Smooth muscle cell of the brain vasculature (primary cell): ENCODE data around the gene DTX2.
"Not testable (repeated sequence)": the region's sequence is repeated elsewhere in the genome, so short reads cannot be mapped to it uniquely, and the experiment has no call there.

Experiments
- DNase-seq: peaks from one replicate; pipeline ENCODE4 v3.0.0-alpha.2; 2012; ENCODE audit warnings: low read depth, low spot score

DTX2 gene

GRCh38 chr7:76487969-76488368 is 26.5 kb downstream of the DTX2 start:
- DNase-seq = not testable (repeated sequence)

- DNase-seq = not testable (repeated sequence)
Measured at GRCh38 chr7:76492139-76492538, 30.6 kb downstream of the DTX2 start.

DNA sequence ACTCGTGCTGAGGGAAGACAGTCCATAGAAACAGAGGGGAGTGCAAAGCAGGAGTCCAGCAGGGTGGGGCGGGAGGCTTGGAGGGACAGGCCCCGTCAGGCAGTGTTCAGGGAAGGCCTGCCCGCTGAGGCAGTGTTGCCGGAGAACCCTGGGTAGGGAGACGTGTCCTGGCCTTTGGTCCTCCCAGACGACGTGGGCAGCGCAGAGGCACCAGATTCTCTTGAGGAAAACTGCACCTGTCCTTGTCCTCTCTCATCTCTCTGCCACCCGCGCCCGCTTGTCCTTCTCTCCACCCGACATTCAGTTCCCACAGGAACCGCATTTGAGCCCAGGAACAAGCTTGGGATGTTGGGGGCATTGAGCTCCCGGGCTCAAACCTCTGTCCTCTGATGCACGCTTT is 34.2 kb downstream of the DTX2 start:
- not testable (repeated sequence) for DNase-seq

DNA sequence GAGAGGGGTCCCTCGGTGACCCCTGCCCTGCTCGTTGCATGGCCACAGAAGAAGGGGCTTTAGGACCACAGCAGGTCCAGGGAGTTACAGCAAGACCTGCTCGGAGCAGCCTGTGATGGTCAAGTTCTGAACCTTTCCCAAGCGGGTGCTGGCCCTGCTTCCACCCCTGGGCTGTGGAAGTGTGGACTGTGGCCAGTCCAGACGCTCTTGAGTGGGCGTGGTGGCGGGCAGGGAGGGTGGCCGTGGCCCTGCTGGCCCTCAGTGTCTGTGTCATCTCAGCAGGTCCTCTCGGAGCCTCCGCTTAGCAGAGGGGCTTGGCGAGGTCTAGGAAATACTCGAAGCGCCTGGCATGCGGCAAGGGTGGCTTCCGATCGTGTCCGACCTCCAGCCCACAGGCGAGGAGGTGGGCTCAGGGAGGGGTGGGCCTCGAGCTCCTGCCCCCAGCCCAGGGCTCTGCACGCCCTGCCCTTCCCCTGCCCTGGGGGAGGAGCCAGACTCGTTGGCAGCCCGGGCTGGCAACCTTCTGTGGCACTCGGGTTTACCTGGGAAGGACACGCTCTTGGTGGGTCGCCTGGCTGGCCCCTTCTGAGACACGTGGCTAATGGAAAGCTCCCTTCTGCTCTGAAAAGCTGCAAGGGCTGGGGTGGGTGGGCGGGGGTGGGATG is 36.5 kb downstream of the DTX2 start:
- DNase-seq = not testable (repeated sequence)

GRCh38 chr7:76498583-76499200 is 37.2 kb downstream of the DTX2 start:
- not testable (repeated sequence) for DNase-seq

DNA sequence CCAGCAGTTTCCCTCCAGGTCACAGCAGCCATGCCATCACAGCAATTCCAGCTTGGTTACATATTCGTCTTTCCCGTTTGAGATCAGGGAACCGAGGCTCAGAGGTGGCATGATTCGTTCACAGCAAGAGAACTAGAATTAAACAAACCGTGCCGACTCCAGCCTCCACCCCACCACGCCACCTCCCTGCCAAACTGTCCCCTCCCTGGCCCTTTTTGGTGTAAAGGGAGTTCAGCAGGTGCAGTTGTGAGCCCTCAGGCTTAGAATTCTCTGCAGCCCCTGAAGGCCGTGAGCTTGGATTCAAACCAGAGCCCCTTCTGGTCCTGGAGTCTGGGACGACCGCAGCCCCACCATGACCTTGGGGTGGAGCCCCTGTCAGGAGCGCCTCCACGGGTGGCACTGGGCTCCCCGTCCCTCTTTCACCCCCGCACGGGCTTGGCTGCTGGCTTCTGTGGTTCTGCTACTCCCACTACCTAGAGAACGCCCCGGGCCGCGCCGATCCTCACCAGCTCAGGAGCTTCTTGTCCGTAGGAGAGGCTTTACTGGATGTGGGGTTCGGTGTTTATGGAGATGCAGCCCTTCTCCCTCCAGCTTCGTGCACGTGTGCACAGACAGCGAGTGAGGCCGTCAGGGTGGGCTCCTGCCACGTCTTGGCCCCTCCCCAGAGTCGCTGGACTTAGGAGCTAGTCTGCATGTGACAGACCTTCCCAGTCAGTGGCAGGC is 37.9 kb downstream of the DTX2 start:
- not testable (repeated sequence) for DNase-seq

GRCh38 chr7:76499924-76500241 is 38.4 kb downstream of the DTX2 start:
- DNase-seq = not testable (repeated sequence)

GRCh38 chr7:76502224-76502623 is 40.7 kb downstream of the DTX2 start:
- DNase-seq = not testable (repeated sequence)

DNA sequence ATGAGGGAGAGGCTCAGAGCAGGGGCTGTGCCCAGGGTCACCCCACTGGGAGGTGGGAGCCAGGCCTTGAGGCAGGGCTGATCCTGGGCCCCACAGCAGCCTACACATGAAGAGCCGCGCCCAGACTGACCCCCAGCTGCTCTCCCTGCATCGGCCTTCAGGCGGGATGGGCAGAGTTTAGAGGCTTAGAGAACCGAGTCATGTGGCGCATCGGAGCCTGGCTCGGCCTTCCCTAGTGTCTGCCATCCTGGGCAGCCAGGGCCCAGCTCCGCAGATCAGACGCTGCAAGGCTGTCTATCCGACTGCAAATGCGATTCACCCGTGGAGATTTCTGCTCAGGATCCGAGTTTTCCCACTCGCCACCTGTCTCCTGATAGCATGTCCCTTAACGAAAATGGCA is 41.3 kb downstream of the DTX2 start:
- DNase-seq = not testable (repeated sequence)

- DNase-seq = not testable (repeated sequence)
Measured at GRCh38 chr7:76503244-76503643, 41.7 kb downstream of the DTX2 start.

DNA sequence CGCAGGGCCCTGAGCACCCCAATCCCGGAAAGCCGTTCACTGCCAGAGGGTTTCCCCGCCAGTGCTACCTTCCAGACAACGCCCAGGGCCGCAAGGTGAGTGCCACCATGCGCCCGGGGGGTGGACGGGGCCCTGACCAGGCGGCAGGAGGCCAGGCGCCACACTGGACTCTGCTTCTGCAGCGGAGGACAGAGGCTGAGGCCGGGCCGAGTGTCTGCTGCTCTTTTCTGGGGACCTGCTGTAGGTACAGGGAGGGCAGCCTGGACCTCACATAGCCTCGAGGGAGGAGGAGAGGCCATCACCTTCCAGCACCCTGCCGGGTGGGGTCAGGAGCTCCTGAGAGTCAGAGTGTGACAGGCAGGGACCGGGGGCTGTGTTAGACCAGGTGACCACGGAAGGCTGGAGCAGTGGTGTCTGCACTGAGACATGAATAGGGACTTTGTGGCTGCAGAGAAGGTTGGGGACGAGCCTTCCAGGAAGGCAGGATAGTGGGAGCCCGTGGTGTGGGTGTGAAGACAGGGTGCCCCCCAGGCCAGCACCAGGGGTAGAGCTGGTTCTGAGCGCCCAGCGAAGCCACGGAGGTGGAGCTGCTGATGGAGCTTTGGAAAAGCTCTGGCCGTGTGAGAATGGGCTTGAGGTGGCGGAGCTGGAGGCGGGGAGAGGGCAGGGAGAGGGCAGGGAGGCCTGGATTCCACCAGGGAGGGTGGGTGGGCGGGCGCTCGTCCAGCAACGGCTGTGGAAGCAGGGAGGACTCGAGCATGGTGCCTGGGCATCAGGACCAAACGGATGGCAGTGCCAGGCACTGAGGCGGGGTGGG is 43.0 kb downstream of the DTX2 start:
- not testable (repeated sequence) for DNase-seq

GRCh38 chr7:76505168-76506080 is 43.9 kb downstream of the DTX2 start:
- no peak for DNase-seq

DNA sequence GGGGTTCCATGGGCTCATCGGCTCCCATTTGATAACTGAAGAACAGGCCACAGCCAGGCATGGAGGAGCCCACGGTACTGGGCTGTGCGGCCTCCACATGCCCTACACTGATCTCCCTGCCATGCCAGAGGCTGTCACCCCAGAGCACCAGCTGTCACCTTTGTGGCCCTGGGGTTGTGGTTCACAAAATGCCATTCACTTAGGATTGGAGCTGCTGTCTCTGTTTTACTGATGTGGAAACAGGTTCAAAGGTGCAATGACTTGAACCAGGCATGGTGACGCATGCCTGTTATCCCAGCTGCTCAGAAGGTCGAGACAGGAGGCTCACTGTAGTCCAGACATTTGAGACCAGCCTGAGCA is 44.6 kb downstream of the DTX2 start:
- no peak for DNase-seq

GRCh38 chr7:76506643-76507042 is 45.1 kb downstream of the DTX2 start:
- not testable (repeated sequence) for DNase-seq

- no peak for DNase-seq
Measured at GRCh38 chr7:76507723-76508406, 46.4 kb downstream of the DTX2 start.

DNA sequence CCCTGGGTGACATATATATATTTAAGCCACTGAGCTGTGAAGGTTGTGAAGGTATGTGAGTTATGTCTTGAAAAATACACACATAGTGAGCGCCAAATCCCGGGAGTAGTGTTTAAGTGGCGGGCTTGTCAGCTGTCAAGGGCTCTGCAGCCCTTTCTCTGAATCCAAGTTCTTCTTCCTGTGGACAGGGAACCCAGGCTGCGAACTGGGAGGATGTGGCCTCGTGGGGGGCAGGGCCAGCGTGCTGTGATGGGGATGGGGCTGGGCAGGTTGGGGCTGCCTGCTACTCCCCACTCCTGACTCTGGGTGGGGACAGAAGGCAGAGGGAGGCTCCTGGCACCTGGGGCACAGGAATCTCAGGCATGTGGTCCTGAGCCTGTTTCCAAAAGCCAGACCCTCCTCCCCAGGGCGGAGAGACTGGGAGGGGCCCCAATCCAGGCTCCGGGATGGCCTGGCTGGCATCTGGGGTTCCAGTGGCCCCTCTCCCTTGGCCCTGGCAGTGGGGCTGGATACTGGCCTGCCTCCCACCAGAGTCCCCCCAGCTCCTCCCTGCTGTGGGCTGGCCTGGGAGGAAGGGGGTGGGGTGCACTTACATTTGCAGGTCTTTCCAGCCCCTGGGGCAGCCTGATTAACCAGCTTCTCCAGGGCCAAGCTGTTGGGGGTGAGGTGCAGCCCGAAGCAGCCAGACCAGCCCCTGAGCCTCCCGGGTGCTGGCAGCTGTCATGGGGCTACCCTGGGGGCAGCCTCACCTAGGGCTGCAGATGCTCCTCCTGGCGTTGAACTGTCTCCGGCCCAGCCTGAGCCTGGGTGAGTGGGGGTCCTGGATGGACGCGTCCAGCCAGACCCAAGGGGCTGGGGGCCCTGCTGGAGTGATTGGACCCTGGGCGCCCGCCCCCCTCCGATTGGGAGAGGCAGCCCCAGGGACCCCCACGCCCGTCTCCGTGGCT is 48.7 kb downstream of the DTX2 start, which contains the start of gene UPK3B:
Gene UPK3B, plus strand, starts transcription at position 622 of the 947 bp plus-strand sequence. Its CDS starts 101 bp downstream, at position 723.
- no peak for DNase-seq

DNA sequence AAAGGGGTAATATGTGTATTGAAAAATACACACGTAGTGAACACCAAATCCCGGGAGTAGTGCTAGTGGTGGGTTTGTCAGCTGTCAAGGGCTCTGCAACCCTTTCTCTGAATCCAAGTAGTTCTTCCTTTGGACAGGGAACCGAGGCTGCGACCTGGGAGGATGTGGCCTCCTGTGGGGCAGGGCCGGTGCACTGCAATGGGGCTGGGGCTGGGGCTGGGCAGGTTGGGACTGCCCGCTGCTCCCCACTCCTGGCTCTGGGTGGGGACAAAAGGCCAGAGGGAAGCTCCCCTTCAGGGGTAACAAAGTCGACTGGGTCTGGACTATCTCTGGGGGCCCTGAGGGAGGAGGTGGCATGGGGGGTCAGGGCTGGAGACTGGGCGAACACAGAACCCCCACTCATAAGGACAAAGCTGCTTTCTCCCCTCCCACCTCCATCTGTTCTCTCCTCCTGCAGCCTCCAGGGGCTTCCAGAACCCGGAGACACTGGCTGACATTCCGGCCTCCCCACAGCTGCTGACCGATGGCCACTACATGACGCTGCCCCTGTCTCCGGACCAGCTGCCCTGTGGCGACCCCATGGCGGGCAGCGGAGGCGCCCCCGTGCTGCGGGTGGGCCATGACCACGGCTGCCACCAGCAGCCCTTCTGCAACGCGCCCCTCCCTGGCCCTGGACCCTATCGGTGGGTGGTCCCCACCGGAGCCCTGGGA is 49.8 kb downstream of the DTX2 start:
- not testable (repeated sequence) for DNase-seq
